Camera-type eye (tissue), 1 donor: ENCODE results near the gene RRM2. TPM values are rescaled to one million over a fixed set of nuclear protein-coding genes. Genes with fewer than 3 reads are reported as not detected.

Experiments
- total RNA-seq: library from RNA; depleted of rRNA; stranded (reverse); fragments of >200 nt; gene quantifications from one replicate; pipeline ENCODE4 v1.2.3, GENCODE V29; 2014

RRM2 gene
- 14.7 TPM for total RNA-seq

GRCh38 chr2:10122500-10123280 is at the start of gene RRM2:
TSS of gene RRM2 (plus strand) at chr2:10122739. CDS start at chr2:10122799, 60 bp downstream.

GRCh38 chr2:10079870-10080535 is 42.5 kb upstream of the RRM2 start, which contains the start of gene CYS1:
TSS of gene CYS1 (minus strand) at chr2:10080411. CDS start at chr2:10080223, 188 bp downstream.

Other genes starting within 250 kb of the RRM2 start
- 12.4 TPM for gene GRHL1, start 171.0 kb upstream of the RRM2 start, total RNA-seq
- 23.7 TPM for gene KLF11, start 79.2 kb upstream of the RRM2 start, total RNA-seq
- gene CYS1, start 42.3 kb upstream of the RRM2 start, total RNA-seq = 9.7 TPM
- 25.2 TPM for gene HPCAL1, start 180.2 kb downstream of the RRM2 start, total RNA-seq